Right lung (tissue), 10 donors: ENCODE results near the gene TDRD15. TPM values are rescaled to one million over a fixed set of nuclear protein-coding genes. Genes with fewer than 3 reads are reported as not detected.
"Not testable (repeated sequence)": the region's sequence is repeated elsewhere in the genome, so short reads cannot be mapped to it uniquely, and the experiment has no call there.

ENCODE experiments used
- DNase-seq, 2 donors: peaks; one replicate each; pipeline ENCODE4 v3.0.0-alpha.2; 2013
- long read RNA-seq, 8 donors: transcript quantifications; one replicate each; lab custom pipeline, GENCODE V29; 2026
- polyA plus RNA-seq, 5 donors: library from polyadenylated mRNA; unstranded; fragments of 120-200 nt; gene quantifications; one replicate each; pipeline versions ENCODE4 v1.2.1 to v1.2.3, GENCODE V29; 2013; ENCODE audit warnings: inconsistent platforms in 1 of 5, low replicate concordance in 1 of 5; ENCODE audit not compliant: insufficient read length in 5 of 5, insufficient read depth in 1 of 5

TDRD15 gene
- not detected for polyA plus RNA-seq
- long read RNA-seq, donor 1, result 0 reads
- long read RNA-seq, donor 2, result 0 reads
- long read RNA-seq, donor 3, result 0 reads
- long read RNA-seq, donor 4, result 0 reads
- long read RNA-seq, donor 5, result 0 reads
- long read RNA-seq, donor 6, result 0 reads
- long read RNA-seq, donor 7, result 0 reads
- long read RNA-seq, donor 8, result 0 reads

DNA sequence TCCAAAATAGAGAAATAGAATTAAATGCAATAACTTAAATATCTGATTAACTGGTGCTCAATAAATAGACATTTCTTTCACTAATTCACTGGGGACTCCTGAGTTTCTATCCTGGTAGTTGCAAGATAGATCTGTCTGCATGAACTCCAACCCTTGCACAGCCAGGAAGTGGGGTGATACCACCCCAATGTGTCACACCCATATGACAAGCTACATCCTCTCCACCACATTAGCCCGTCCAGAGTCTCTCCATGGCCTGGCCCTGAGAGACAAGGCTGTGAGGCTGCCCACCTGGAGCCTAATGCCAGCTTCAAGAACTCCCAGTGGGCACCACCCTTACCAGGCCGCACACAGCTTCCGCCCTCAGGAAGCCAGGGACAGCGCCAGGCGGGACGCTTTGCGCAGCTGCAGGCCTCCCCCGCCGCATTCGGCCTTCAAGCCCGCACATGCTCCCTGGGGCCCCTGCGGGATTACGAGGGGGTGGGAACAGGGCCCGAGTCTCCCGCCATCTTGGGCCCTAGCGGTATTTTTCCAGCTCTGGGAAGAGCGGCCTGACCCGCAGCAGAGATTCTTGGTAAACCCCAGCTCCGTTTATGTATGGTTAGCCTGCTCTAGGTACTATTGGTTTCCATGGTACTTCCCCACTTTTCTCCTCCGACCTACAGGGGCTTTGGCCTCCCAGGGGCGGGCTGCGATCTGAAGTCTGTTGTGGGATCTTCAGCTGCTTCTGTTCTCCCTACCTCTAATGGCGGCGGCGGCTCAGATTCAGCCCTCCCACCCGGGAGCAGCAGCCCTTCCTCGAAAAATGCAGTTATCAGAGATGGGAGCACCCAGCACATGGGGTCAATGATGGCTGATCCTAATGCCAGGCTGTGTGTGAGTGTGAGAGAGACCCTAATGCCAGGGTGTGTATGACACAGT, at the start of gene TDRD15:
TSS of gene TDRD15 (plus strand) at position 496 of the 921 bp plus-strand sequence. CDS start 13,500 bp downstream, outside the sequence.
- no peak for DNase-seq

DNA sequence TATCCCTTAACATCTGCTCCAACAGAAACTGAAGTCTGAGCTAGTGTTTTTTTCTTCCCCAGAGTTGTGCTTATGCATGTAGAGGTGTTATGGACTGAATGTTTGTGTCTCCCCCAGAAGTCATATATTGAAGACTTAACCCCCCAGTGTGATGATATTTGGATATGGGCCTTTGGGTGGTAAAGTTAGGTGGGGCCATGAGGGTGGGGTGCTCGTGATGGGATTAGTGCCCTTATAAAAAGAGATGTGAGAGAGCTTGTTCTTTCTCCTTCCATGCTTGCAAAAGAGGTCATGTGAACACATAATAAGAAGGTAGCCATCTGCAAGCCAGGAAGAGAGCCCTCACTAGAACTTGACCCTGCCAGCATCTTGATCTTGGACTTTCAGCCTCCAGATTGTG, 45.5 kb upstream of the TDRD15 start:
- DNase-seq, result no peak

DNA sequence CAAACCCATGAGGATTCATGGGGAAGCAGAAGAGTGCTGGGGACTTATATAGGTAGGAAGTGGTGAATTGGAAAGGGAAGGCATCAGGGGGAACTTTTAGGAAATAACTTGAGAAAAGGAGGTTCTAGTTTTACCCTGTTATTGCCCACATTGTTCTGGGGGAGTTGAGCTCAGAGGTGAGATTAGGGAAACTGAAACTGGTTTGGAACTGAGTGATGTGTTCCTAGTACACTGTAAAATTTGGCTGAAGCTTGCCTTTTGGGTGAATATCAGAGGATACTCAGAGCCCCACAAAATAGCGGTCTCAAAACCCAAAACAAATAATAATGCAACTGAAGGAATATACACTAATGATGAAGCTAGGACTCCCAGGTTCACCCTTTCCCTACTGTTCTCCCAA, 40.3 kb upstream of the TDRD15 start:
- DNase-seq, result no peak

DNA sequence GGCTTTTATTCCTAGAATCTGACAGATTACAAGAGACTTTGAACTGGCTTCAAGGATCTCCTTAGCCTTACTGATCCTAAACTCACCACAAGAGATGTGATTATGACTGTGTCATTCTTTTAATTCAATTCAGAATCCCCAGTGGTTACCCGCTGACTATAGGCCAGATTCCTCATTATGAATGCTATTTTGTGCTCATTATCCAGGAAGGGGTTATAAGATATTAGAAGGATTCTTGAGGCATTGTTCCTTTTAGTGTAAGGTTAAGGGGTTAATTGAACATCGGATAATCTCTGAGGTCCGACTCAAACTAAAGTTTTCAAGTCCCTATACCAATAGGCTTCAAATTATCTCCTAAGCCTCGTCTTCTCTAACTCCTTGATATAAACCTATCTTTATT, 39.4 kb upstream of the TDRD15 start:
- DNase-seq, result no peak

DNA sequence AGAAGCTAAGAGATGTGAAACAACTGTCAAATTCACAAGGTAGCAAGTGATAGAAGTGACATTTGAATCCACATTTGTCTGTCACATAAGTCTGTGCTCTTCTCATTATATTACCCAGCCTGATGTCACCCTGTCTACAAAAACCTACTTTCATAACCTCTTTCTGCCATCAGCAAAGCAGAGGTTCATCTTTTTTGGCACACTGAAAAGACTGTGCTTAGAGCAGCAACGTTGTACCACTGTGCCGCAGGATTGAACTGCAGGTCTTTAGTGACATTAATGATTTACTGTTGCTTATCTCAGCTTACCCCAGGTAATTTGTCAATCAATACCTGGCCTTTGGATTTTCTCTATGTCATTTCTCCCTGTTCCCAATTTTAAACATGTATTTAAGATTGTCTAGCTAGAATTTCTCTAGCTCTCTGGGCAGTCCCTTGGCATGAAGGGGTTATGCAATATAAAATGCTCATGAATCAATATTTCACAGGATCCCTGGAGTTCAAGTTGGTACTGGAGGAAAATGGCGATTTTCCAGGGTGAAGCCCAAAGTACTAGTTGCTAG, 31.4 kb upstream of the TDRD15 start:
- DNase-seq, result no peak

DNA sequence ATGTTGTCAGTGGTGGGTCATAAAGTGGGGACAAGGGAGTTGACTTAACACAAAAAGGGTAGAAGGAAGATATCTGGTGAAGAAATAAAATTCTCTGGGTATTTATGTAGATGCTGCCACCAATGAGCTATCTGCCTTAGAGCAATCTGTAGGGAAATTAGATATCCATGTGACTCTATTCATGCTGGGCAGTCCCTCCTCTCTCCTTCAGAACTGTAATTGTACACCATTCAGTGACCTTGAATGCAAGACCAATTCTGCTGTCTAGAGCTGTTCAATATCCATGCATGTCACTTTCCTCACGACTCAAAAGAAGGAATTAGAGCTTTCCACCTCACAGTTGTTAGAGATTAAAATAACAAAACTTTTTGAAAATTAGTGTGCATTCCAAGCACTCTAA, 28.6 kb upstream of the TDRD15 start:
- no peak for DNase-seq

DNA sequence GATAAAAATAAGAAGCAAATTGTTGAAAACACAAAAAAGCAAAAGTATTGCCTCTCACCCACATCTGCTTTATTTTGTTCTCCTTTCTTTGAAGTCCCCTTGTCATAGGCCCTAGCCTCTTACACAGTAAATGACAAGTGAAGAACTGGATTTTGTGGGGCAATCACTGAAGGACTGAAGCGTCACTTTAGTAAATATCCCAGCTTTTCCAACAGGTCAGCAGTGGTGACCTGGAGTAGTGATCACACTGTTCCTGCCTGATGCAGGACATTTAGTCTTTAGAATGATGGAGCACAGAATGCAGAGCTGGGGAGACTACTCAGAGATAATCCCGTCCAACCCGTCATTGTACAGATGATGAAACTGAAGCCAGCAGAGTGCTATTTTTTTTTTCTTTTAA, 28.1 kb upstream of the TDRD15 start:
- no peak for DNase-seq

DNA sequence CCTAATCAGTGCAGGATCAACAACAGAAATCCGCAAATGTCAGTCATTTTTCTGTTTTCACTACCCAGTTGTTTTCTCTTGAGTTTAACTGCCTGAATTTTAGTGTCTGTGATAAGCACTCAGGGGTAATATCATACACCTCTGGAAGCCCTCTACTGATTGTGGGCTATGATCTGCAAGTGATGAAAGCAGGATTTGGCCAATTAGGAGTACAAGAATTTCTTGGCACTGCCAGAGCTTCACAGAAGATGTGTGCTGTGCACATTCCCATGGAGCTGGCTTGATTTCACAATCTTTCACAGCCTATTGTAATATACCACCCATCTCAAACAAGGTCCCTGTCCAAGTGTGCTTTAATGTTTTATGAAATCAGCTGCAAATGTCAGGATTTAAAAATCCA, 27.3 kb upstream of the TDRD15 start:
- no peak for DNase-seq

DNA sequence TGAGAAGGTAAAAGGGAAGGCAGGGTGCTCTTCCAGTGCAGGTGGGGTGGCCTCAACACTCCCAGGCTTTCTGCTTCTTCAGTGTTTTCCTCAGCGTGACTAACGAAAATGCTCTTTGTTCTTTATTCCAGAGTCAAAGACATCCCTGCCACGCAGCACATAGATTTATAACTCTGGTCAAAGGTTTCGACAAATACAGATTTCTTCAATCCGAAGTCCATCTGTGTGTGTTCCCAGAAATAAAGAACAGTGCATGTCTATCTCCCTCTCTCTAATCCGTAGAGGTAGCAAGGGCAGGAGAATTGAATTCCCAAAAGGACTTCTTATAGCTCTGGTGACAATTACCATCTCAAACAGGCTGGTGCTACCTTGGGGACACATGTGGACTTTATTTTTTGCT, 26.4 kb upstream of the TDRD15 start:
- no peak for DNase-seq

DNA sequence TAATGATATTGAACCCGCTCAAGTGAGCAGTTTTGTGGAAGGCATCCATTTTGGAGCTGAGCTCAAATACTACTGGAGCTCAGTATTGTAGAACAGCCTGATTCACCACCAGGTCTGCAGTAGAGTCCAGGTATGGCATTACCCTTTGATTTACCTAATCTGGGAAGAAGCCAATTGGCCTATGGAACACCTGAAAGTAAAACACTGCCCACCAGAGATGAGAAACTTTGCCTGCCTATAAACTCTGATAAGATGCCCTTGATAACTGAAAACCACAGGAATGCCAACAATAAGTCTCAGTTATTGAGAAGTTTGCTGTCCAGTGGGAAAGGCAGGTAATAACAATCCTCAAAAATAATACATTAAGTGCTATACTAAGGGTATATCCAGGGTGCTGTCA, 25.5 kb upstream of the TDRD15 start:
- no peak for DNase-seq

DNA sequence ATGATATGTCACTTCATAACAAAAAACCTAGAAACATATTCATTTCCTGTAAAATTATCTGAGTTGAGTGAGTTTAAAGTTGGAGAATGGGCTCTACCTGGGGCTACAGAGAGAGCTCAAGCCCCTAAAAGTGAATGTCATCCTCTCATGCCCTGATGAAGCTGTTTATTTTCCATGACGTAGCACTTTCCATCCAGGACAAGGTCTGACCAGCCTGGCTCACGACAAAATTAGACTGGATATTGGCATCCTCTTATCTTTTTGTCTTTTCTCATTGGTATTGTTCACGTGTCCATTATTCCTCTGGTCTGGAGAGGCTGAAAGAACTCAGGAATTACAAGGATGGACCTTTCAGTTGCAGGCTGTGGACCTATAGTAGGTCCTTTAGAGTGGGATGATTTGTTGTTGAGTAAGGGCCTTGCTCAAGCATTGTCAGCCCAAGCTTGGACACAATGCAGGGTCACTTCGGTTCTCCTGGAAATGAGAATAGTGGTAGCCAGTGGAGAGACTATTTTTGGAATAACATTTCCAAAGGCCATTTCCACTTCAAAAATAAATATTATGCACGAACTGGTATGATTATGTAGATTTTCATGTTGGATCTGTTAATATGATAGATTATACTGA, 24.4 kb upstream of the TDRD15 start:
- no peak for DNase-seq

DNA sequence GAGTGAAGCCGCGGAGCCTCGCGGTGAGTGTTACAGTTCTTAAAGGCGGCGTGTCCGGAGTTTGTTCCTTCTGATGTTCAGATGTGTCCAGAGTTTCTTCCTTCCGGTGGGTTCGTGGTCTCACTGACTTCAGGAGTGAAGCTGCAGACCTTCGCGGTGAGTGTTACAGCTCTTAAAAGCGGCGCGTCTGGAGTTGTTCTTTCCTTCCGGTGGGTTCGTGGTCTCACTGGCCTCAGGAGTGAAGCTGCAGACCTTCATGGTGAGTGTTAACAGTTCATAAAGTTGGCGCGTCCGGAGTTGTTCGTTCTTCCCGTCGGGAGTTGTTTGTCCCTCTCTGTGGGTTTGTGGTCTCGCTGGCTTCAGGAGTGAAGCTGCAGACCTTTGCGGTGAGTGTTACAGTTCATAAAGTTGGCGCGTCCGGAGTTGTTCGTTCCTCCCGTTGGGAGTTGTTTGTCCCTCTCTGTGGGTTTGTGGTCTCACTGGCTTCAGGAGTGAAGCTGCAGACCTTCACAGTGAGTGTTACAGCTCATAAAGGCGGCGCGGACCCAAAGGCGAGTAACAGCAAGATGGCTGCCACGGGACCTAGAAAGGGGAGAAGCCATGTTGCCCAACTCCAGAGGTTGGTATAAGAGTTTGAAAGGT, 22.1 kb upstream of the TDRD15 start:
- DNase-seq, result not testable (repeated sequence)

DNA sequence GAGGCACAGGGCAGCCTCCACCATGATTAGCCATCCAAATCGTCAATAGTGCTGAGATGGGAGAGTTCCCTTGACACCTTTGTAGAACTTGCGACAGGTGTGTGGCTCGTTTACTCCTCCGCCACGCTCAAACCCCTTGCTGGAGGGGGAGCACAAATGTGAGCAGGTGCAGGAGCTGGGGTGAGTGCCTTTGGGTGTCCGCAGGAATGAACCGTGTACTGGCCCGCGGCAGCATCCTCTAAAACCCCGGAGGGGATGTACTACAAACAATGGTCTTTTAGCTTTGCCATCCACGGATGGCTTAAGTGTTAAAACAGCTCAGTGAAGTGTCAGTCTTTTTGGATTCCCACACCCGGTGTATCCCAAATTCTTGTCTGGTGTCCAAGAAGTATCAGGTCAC, 21.4 kb upstream of the TDRD15 start:
- DNase-seq, result no peak

DNA sequence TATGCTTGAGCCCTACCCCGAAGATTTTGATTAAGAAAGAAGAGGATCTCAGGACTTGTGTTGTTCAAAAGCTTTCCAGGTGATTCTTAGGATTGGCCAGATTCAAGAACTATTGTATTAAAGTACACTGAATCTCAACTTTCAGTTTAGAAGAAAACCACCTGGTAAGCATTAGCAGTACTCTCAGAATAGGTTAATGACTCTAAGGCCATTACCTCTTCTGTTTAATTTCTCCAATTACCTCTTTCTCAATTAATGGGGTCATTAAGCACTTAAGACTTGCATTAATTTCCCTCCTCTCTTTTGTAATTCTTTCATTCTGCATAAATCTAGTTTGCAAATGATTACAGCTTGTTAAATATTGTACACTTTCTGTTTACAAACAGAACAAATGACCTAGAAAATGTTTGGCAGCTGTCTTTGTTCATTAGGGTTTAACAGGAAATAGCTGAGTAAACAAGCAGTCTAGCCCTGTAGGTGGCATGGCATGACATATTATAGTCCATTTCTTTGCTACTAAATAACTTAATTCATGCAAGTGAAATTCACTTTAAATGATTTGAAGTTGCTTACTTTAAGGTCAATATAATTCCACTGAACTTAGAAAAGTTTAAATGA, 20.4 kb upstream of the TDRD15 start:
- no peak for DNase-seq

DNA sequence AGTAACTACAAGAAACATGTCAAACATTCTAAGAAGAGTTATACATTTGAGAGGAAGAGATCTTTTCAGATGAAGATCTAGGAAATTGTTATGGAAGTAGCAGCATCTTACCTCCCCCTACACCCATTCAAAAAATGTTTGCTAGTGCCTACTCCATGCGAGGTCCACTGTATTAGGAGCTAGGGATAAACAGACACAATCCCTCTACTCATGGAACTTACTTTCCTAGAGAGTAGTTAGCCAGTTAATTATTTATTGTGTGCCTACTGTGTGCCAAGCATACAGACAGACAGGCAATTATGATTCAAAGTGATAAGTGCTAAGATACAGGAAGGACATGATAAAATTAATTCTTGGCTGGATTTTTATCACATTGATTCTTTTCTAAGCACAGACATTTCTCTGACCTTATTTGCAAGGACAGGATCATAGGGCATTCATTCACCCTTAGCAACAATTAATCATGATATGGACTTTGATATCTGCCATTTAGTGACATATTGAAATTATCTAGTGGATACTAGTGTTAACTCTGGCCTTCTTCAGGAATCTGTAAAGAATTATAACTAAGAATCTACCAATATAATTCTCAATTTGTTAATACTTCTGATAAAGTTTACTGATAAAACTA, 19.6 kb upstream of the TDRD15 start:
- no peak for DNase-seq

DNA sequence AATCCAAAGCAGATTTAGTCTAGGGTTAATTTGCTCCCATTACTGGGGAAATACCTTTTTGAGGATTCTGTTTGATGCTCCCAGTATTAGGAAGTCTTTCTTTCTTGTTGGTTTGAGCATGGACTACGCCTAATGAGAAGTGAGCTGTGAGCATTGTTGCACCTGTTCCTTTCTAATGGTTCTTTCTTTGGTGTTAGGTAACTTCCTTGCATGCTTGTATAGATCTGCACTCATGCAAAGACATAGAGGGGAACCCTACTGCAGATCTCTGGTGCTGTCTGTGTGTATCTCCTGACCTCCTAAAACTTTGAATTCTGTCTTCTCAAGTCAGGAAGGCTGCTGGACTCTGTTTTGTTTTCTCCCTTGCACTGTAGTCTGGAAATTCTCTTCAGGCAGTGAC, 12.8 kb upstream of the TDRD15 start:
- DNase-seq, result no peak

DNA sequence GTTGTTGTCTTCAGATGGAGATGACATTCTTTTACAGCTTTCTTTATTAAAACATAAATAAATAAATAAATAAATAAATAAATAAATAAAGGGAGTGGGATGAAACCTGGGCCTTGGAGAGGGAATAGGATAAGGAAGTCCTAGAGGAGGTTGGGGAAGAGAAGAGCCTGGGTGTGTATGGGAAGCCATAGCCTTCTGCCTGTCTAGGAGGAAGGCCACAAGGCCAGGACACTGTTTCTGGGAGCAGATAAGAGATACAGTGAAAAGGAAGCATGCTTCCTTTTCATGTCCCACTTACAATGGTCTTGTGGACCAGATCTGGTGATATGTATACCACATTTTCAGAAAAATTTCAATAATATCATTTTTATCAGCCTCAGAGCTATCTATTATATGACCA, 6.1 kb upstream of the TDRD15 start:
- no peak for DNase-seq

DNA sequence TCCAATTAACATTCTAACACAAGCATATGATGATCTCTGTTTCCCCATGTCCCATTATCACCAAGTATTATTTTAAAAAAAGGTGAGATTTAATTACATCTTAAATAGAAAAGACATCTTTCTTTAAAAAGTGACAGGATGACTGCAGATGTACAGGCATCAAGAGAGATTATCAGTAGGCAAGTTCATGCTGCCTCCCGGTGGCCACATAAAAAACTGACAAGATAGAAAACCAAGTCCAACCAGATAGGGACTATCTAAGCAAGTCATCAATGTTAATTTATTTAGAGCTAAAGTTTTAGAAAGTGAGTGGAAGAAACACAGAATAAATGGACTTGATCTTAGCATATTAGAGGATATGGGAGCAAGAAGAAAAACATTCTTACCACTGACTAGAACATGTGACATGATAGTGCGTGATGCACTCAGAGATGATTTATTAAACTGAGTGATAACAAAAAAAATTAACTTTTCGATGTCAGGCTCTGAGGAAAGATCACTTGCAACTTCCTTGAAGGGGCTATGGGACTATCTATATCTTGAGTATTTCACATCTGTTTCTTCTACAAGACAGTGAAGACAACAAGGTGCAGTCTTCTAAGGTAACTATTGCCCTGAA, 5.4 kb upstream of the TDRD15 start:
- peak in 1 of 2 donors; percentile 6 for DNase-seq

DNA sequence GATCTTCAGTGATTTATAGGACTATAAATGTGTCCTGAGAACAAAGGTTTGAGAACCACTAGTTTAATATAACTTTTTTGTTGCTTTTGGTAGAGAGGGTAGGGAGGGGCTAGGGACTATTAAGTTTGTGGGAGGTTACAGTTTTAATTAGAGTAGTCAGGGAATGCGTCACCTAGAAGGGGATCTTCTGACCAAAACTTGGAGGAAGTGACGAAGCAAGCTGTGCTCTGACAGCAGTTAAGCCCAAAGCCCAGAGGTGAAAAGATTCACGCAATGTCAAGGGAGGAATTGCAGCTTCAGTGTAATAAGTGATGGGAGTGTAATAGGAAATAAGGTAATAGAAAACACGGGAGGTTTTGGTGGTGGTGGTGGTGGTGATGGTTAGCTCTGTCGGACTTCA, 8.1 kb downstream of the TDRD15 start:
- DNase-seq, result no peak

DNA sequence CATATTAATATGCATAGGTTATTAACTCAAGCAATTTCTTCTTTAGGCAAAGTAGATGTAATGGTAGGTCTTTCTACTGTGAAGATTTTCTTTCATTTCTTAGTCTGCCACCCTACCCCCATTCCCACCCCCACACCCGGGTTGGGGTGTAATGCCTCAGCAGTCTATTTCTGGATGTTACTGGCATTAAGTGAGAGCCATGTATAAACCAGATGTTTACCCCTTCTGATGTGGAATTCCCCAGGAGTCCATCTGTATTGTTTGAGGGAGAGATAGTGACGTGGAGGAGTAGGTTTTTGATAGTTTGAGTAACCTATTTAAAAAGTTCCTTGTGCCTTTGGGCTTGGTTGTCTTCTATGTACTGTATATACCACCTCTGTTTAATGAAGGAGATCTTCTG, 11.8 kb downstream of the TDRD15 start:
- no peak for DNase-seq

DNA sequence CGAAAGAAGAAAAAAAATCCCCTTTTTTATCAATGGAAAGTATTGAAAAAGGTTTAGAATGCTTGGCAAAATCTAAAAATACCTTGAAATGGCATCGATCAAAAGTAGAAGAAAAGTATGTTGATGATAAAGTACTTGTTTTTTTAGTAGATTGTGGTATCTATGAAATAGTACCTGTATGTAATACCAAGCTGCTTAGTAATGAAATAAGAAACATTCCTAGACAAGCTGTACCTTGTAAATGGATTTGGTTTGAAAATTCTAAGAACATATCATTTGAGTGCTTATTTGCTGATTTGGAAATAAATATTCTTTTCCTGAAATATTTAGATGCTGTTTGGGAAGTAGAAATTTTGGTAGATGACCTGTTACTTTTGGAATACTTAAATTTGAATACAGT, 18.4 kb downstream of the TDRD15 start:
- no peak for DNase-seq
